Kidney epithelial cell (primary cell): ENCODE measurements around the gene ACD. TPM values are rescaled to one million over a fixed set of nuclear protein-coding genes. Genes with fewer than 3 reads are reported as not detected.
"Not testable (repeated sequence)": the region's sequence is repeated elsewhere in the genome, so short reads cannot be mapped to it uniquely, and the experiment has no call there.

ENCODE experiments used
- DNase-seq: peaks from one replicate; pipeline ENCODE4 v3.0.0-alpha.2; 2010; ENCODE audit warnings: low read depth
- H3K27me3 ChIP-seq: 2 replicates; pipeline ENCODE4 v1.6.0; 2011; ENCODE audit warnings: low read length; ENCODE audit not compliant: control insufficient read depth, insufficient read depth
- H3K36me3 ChIP-seq: 2 replicates; pipeline ENCODE4 v1.5.1; 2011; ENCODE audit warnings: low read length; ENCODE audit not compliant: control insufficient read depth, insufficient read depth
- H3K4me3 ChIP-seq: 2 replicates; pipeline ENCODE4 v1.5.1; 2011; ENCODE audit warnings: low read depth, mild to moderate bottlenecking, control low read depth, low read length
- total RNA-seq: library from RNA; depleted of rRNA; stranded (reverse); fragments of >200 nt; gene quantifications from 2 replicates; pipeline ENCODE4 v1.2.3, GENCODE V29; 2015
- TF ChIP-seq, protein P1 (sequence below): IDR thresholded peaks from 2 replicates; pipeline ENCODE4 v1.5.1; 2011; ENCODE audit warnings: mild to moderate bottlenecking, moderate library complexity, low read length, control low read depth, inconsistent platforms; ENCODE audit not compliant: insufficient read depth, poor library complexity, severe bottlenecking

Gene ACD
- total RNA-seq, 1 donor from 2014 or later, result 29.1 TPM

DNA sequence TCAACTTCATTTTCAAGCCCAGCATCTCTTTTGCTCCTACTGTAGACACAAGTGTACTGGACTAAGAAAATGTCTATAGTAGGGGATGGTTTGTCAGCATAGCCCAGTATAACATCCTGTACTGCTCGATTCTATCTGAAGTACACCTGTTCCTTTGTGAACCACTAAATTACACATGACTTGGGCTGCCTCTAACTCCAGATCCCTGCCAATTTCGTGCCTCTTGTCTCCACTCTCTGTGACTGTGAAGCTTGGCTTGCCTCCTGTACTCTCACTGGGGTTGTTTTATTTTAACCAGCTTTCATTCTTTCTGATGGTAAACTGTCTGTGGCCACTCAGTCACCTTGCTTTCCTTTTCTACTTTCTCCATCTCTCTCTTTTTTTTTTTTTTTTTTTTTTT is 34.6 kb upstream of the ACD start:
- Histone ChIP-seq H3K27me3 (no peaks in the 10 kb centered on the region), H3K36me3 (no peaks in the 10 kb centered on the region), H3K4me3 (no peak overlapping the region)
- TF ChIP-seq, protein P1, sequence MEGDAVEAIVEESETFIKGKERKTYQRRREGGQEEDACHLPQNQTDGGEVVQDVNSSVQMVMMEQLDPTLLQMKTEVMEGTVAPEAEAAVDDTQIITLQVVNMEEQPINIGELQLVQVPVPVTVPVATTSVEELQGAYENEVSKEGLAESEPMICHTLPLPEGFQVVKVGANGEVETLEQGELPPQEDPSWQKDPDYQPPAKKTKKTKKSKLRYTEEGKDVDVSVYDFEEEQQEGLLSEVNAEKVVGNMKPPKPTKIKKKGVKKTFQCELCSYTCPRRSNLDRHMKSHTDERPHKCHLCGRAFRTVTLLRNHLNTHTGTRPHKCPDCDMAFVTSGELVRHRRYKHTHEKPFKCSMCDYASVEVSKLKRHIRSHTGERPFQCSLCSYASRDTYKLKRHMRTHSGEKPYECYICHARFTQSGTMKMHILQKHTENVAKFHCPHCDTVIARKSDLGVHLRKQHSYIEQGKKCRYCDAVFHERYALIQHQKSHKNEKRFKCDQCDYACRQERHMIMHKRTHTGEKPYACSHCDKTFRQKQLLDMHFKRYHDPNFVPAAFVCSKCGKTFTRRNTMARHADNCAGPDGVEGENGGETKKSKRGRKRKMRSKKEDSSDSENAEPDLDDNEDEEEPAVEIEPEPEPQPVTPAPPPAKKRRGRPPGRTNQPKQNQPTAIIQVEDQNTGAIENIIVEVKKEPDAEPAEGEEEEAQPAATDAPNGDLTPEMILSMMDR, result no peak
- DNase-seq, result no peak

DNA sequence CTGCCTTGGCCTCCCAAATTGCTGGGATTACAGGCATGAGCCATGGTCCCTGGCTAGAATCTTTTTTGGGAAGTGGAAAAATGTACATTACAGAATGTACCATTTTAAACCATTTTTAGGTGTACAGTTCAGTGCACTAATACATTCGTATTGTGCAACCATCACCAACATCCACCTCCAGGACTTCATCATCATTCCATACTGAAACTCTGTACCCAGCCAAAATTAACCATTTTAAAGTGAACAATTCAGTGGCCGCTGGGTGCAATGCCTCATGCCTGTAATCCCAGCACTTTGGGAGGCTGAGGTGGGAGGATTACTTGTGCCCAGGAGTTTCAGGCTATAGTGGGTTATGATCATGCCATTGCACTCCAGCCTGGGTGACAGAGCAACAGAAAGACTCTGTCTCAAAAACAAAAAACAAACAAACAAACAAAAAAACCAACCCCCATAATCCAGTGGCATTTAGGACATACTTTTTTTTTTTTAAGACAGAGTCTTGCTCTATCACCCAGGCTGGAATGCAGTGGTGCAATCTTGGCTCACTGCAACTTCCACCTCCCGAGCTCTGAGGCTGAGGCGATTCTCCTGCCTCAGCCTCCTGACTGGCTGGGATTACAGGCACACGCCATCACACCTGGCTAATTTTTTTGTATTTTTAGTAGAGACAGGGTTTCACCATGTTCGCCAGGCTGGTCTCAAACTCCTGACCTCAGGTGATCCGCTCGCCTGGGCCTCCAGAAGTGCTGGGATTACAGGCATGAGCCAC is 33.6 kb upstream of the ACD start:
- H3K36me3 ChIP-seq, DNase-seq, H3K4me3 ChIP-seq: not testable (repeated sequence)

DNA sequence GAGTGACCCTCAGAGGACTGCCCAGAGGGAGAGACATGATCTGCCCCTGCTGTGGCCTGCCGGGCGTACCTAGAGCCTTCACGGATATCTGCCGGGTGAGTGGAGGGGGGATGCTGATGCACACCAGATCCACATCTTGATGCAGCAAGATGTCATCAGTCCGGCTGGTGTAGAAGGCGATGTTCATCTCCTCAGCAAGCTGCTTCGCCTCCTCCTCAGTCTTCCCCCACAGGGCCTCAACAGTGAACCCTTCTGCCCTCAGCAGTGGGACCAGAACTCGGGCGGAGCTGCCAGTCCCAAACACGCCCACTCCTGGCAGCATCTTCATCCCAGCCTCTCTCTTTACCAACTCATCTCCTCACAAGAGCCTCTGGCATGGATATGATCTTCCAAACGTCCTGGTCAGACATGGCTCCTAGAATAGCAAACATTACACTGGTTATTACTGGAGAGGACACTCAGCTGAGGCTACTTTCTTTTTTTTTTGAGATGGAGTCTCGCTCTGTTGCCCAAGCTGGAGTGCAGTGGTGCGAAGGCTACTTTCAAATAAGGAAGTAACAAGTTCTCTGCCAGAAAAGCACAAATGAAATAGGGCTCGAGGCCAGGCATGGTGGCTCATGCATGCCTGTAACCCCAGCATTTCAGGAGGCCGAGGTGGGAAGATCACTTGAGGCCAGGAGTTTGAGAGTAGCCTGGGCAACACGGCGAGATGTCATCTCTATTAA is 25.5 kb upstream of the ACD start:
- Histone ChIP-seq H3K27me3 (no peaks in the 10 kb centered on the region), H3K4me3 (no peak overlapping the region), H3K36me3 (peaks cover 4% of the 10 kb centered on the region)
- TF ChIP-seq, protein P1, result no peak
- no peak for DNase-seq

More for the DNA sequence above, 33.6 kb upstream of the ACD start:
- not testable (repeated sequence) for H3K27me3 ChIP-seq

DNA sequence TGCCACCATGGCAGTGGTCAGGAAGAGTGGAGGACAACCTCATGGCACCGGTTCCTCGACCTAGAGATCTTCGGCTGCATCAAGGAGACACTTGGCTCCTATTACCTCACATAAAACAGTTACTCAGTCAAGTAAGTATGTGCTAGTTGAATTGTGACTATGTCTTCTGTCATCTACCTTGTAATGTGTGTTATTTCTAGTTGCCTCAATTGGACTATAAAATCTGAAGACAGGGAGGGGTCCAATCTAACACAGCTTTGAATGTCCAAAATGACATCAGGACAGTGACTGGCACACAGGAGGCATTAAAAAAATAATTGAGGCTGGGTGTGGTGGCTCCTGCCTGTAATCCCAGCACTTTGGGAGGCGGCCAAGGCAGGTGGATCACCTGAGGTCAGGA is 23.7 kb upstream of the ACD start:
- Histone ChIP-seq H3K36me3 (peaks cover 4% of the 10 kb centered on the region), H3K27me3 (no peaks in the 10 kb centered on the region), H3K4me3 (no peak overlapping the region)
- TF ChIP-seq, protein P1, result no peak
- DNase-seq, result no peak

DNA sequence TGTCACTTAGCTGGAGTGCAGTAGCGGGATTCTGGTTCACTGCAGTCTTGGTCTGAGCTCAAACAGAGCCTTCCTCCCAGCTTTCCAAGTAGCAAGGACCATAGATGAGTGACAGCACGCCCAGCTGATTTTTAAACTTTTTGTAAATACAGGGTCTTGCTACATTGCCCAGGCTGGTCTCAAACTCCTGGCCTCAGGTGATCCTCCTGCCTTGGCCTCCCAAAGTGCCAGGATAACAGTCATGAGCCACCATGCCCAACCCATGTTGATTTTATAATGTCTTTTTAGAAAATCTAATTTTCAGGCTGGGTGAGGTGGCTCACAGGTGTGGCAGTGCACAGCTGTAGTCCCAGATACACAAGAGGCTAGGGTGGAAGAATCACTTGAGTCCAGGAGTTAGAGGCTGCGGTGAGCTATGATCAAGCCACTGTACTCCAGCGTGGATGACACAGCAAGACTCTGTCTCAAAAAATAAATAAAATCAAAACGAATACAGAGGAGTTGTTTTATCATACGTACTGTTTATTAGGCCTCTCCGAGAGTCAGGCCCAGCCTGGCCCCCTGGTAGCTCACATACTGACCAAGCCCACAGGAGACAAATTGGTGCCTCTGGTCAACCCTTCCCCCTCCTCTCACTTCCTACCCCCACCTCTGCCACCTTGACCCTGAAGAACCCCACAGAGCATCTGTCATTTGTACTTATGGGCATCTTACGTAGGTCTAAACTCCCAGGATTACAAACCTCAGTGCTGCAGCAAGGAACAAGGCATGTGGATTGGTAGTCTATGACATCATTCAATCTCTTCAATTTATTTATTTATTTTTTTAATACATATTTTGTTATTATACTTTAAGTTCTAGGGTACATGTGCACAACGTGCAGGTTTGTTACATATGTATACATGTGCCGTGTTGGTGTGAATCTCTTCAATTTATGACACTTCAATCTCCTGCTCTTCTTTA is 20.2 kb upstream of the ACD start:
- DNase-seq, result no peak
- Histone ChIP-seq H3K36me3 (peaks cover under 1% of the 10 kb centered on the region), H3K27me3 (no peaks in the 10 kb centered on the region), H3K4me3 (no peak overlapping the region)
- TF ChIP-seq, protein P1, result no peak
